NOMO-1 treated with dmso at 0.1 percent for 144 hours (cell line): ENCODE data around the gene RHOU.

Source experiments
- DNase-seq: peaks from one replicate; lab custom pipeline; 2025; ENCODE audit not compliant: unreplicated experiment; lab: John Stamatoyannopoulos, UW

The RHOU gene

DNA sequence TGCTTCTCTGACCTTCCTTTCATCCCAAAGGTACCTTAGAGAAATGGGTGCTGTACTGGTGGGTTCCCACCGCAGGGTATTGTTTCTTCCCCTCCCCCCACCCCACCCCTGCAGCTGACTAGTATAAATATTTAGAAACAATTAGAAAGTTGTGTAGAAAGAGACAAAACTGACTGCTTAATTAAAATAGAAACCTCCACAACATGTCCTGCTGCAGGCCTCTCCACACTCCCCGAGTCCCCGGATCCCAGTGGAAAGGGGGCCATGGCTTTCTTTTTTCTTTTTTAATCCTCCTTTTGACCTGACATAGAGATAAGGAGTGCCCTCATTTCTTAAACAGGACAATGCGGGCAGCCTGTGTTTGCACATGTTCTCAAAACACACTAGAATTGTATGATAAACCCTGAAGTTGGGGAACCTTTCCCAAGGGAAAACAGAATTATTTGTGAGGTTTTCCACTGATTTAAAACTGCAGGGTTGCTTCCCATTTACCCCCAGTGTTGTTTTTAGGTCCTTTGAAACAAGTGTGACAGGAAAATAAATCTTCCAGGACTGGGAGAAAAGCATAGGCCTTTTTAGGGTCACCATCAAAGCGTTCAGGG is 1.7 kb downstream of the RHOU start:
- DNase-seq = no peak

DNA sequence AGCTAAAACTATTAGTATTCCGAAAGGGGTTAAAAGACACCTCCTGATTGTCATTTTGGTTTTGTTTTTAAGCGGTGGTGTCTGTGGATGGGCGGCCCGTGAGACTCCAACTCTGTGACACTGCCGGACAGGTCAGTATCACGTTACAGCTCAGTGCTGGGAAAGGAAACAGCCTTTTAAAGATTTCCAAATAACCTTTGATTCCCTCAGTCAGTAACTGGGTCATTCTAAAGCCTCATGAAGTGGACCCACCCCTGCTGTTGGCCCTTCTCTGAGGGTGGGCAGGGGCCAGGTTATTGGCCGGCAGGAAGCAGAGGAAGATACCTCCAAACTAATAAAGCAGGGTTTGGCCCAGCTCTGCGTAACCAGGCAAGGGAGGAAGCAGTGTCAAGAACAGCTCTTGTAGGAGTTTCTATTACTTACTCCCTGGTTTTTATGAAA is 2.3 kb downstream of the RHOU start:
- DNase-seq = no peak

DNA sequence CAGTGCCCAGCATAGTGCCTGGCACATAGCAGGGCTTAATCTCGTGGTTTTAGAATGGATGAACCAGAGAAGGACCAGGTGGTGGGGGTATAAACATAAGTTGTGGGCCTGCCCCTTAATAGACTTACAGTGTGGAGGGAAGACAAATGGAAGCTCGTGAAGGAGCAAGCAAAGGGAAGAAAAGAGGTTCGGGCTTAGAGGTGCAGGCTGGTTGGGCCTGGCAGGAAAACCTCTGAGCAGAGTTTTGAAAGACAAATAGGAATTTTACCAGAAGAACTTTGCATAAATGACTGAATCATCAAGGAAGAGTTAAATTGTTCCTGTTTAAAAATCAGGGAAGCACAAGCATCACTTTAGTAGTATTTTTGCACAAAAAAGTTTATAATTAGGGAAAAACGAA is 4.5 kb downstream of the RHOU start:
- DNase-seq = no peak

DNA sequence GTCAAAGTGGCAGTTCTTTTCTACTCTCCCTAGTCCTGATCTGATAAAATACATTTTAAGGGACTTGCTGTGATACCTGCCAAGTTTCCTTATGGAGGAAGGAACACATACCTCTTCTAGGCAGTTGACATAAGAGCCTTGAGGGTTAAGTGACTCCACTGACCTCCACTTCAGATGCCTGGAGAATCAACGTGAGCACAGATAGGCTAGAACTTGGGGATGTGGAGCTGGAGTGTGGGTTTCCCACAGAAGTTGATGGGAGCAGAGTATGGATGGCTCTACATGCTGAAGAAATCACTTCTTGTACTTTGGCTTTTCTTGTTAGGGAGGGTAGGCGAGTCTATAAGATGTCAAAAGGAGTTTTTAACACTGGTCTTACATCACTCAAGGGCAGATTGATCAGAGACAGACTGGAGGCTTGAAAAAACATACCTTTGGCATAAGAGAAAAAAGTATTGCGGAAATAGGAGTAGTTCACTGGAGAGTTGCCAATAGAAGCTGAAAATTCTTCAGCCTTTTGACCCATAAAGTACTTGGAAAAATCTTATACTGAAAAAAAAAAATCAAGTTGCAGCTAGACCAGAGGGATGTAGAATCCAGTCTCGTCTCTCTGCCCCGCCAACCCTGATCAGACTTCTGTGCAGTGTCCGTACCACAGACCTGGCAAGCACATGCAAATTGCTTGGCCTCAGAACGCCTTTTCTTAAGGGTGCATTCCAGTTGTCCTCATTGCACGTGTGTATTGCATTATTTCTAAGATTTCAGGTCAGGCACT is 5.5 kb downstream of the RHOU start:
- no peak for DNase-seq

DNA sequence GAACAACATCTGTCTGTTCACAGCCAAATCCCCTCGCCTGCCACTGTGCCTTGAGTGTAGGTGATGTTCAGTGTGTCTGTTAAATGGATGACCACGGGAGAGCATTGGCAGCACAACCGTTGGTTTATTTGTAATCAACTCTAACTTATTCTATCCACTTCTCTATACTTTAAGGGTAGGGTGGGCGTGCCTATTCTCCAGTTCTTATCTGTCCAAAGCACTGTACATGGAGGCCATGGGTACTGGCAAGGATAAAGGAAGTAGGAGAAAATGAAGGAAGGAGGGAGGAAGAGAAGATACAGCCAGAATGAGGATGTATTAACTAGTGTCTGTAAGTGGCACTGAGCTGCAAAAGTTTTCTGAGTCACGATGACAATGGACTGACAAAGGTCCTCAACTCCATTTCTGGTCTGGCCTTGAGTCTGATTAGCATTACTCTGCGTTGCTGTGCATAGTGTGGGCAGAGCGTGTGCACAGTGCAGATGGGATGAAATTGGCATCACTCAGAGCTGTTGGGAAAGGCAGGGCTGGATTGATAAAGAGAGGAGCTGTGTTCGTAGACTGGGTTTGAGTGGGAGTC is 7.1 kb downstream of the RHOU start:
- DNase-seq = no peak

DNA sequence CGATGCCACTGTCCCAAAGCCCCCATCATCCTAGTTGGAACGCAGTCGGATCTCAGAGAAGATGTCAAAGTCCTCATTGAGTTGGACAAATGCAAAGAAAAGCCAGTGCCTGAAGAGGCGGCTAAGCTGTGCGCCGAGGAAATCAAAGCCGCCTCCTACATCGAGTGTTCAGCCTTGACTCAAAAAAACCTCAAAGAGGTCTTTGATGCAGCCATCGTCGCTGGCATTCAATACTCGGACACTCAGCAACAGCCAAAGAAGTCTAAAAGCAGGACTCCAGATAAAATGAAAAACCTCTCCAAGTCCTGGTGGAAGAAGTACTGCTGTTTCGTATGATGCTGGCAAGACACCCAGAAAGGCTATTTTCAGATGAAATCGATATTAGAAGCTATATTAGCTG is 8.1 kb downstream of the RHOU start:
- DNase-seq = no peak

DNA sequence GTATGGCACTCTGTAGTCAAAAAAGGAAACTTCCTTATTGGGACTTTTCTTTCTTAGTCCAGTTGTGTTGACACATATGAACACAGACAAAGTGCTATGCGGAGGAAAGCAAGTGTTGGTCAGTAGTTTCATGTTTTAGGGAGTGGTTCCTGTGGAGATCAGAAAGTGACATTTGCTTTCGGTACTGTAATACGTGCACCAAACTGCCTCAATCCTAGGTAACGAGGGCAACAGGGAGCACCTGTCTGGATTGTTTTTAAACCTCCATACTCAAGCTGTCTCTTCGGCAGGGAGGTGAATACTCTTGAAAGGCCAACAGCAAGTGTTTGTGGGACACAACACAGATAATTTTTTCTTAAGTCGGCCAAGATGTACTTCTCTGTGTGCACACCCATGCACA is 9.1 kb downstream of the RHOU start:
- no peak for DNase-seq

DNA sequence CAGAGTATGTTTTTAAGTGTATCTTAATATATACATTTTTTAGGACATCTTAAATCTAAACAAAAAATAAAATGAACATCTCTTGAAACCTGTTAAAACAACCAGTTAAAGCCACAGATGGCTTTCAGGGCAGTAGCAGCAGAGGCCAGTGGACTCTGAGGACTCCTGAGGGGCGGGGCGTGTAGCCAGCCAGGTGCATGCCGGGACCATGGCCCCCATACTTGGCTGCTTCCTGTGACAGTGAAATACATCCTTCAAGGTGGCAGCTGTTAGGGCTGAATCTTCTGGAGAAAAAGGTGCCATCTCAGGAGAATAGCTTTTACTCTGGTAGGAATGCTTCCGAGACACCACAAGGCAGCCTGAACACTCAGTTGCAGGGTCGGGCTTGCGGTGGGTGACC is 9.6 kb downstream of the RHOU start:
- no peak for DNase-seq

DNA sequence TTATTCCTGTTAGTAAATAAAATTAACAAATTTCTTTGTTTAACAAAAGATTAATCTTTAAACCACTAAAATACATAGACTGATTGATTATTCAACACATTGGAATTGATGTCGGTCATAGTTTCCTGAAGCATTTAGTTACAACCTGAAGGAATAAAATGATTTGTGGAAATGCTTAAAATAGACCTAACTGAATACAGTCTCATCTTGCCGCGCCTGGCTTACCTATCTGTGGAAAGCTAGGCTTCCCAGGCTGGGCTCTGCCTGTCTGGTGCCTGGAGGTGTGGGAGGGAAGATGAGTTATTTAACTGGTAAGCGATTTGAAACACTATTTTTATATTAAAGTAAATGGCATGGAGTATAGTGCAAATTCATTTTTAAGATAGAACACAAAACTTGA is 10.2 kb downstream of the RHOU start:
- no peak for DNase-seq

DNA sequence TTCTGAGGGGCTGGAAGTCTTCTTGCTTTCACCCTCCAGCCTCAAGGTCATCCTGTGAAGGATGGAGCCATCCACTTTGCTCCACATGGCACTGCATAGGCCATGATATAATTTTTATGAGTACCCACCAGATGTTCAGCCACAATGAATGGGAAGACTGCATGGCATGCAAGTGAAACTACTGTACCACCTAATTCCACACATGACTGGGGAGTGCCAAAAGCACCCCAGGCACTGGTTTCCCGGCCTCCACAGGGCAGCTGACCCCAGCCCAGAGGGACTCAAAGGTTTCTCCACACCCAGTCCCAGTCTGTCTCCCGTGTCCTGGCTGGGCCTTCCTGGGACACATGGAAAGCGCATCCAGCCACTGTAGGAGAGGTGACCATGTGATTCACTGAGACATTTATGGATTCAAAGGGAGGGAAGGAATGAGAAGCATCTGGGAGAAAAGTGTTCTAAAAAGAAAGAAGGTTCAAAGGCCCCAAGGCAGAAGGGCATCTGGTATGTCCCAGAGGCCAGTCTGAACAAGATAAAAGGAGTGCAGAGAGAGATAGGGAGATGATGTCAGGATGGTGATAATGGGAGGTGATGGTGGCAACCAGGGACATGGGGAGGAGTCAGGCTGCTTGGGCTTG is 12.1 kb downstream of the RHOU start:
- DNase-seq = no peak

DNA sequence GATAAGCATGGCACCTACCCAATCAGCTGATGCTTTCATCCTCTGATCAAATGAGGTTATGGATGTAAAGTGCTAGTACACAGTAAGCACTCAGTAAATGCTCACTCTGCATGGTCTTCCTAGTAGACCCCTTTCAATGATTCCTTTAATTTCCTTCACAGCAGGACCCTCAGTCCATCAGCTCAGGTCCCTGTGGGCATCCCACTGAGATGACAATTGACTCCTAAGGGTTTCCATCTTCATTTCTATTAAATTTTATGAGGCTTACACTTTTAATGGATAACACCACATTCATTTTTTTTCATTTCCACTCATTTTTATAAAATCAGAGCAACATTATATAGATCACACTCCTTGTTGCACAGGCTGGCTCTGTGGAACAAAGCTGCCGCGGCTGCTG is 12.8 kb downstream of the RHOU start:
- no peak for DNase-seq

DNA sequence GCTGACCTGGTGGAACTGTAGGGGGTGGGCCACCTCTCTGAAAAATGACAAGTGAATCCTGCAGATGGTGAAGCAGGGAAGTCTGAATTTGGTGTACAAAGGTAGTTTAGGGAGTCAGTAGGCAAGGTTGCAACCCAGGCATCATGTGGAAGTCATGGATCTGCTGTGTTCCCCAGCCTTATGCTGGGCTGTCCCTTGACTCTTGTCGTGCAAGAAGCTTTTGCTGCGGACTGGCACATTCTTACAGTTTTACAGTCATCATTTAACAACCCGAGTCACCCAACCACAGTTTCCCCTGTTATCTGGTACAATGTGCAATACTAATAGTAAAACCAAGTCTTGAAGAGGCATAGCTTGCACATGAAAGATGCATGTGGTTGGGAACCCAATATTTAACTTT is 13.2 kb downstream of the RHOU start:
- DNase-seq = no peak

DNA sequence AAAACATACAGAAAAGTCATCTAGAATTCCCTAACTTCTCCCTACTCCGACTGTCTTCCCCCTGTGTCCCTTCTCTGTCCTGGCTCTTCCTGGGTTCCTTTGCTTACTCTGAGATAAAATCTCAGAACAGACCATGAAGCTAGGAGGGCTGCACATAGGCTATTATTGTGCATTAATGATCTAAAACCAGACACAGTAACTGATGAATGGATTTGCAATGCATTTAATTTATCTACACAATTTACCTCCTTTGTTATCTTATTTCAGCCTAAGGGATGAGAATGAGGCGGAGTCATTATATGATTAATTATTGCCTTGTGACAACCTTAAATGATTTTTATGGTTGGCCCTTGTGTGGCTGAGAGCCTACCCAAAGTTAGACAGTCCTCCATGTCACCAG is 14.5 kb downstream of the RHOU start:
- no peak for DNase-seq

DNA sequence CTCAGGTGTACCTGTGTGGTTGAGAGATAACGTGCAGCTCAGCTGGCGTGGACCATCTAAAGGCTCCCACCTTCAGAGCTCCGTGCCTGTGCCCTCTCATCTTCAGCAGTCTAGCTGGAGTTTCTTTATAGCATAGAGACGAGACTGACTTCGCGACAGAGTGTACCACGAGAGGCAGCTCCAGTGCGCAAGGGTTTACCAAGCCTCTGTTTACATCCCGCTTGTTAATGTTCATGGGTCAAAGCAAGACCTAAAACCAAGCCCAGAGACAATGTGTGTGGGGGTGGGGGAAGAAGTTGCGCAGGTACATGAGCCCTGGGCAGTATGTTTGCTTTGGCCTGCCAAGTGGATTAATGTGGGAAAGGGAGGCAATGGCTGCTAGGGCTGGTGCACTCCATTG is 15.6 kb downstream of the RHOU start:
- no peak for DNase-seq

DNA sequence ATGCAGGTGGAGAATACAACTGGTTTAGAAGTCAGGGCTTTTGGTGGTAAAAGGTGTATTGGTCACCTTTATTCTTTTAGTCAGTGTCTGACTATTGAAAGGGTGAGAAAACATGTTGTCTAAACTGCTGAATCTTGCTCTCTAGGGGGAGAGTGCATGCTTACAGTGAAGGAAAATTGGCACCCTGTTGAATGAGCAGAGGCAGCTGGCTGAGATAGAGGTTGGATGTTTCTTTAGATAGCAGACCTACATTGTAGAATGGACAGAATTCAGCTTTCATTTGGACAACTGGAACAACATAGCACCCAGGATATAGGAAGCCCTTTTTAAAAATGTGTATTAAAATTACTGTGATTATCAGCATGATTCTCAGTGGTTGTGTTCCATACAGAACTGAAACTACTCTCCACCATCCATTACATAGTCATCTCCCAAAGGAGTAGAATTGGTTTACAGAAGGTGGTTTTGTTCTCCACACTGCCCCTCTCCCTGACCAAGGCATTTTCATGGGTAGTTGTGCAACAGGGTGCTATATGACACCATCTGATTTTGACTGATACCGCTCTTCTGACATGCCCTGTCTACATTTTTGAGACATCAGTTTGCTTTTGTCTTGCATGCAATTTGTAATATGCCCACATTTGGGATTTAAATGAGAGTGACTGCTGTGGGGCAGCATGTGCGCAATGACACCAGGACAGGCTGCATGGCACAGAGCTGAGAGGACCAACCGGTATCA is 16.2 kb downstream of the RHOU start:
- DNase-seq = no peak

DNA sequence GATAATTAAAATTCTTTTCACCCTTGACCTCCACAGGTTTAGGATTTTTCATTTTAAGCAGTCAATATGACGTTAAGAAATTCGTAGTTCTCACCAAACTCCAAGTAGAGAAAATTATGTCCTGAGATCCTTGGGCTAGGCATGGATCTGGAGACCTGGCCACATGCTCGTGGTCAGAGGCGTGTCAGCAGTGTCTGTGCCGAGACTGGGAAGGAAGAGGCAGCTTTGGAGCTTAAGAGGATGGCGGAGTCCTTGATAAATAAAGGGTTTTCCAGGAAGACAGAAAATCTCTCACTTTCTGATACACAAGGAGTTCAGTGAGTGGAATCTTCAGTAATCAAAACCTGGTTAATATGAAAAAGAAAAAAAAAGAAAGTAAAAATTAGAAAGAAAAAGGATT is 17.0 kb downstream of the RHOU start:
- DNase-seq = no peak

DNA sequence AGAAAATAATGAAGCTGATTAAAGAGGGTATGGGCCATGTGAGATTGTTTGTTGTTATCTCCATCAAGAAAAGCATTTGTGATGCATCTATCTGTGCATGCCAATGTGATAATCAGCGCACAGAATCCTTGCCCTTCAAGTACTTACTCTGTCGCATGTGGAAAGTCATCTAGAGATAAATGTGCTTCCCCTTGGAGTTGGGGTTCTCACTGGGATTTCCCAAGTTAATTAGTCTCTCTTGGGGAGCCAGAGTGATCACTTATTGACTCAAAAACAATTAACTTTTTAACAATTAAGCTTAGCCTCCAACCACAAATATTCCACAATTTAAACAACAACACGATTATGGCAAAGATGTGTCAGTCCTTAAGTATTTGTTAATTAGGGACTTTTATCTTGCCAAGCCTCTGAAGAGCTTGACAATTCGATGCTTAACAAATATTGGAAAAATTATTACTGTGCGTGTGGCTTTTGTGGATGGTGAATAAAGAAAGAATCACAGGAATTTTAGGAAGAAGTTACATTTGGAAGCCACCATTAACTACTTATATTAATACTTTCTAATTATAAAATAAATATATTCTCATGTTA is 17.5 kb downstream of the RHOU start:
- DNase-seq = no peak

DNA sequence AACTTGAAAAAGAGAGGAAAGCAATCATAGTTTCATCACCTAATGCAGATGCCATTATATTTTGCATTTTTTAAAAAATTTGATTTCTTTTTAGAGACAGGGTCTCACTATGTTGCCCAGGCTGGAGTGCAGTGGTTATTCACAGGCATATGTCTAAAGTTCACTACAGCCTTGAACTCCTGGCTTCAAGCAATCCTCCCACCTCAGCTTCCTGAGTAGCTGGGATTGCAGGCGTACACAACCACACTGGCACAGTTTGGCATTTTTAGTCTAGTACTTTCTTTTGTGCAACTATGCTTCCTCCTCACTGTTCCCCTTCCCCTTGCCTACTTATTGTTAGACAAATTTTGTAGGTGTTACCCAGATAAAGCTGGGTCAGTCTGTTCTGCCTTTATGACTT is 18.0 kb downstream of the RHOU start:
- no peak for DNase-seq

DNA sequence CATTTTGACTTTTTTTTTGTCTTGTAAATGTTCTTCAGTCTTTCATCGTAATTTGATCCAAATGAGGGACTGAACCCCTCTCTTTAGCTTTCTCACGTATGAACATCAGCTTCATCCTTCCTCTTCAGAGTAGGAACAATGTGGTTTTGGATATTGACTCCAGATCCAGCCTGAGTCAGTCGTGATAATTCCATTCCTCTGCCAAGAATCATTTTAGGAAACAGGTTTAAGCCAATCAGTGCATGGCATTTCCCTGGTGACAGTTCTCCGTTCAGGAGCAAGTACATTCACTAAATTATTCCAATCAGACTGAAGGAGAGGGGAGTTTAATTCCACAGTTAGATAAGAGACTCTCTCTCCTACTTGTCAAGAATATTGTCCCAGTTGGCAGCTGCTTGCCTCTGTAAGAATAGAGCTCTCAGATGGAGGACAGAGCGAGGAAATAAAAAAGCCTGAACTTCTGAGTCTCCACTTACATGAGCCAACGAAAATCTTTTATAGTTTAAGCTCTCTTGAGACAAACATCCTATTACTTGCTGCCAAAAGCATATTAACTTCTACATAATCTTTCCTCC is 18.6 kb downstream of the RHOU start:
- DNase-seq = no peak

DNA sequence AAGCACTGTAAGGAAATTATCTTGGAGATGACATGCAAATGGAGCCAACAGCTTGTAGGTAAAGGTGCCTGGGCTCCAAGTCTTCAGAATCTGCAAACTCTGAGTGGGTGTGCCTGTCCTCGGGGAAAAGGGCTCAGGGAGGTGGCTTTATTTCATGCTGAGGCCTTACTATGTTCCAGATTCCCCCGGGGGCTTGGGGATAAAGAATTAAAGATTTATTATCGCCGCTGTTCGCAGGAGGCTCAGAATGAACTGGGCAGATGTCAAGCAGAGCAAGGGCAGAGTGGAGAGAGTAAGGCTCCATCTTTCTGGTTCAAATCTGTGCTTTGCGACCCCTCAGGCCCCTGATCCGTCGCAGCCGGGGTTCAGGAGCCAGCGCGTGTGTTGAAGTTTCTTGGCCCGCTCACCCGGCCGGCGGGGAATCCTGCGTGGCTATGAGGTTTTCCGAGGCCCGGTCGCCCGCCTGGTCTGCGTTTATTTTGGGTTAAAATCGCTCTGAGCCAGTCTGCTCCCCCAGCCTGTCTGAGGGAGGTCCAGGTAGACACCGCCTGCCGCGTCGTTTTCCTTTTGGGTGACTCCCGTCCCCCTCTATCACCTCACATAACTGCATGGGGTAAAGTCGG is 19.5 kb downstream of the RHOU start:
- no peak for DNase-seq
